WTC11 (cell line): ENCODE data around the gene CASP8.

Source experiments
- ATF3 ChIP-seq: sonication (generic); formaldehyde crosslinking; conservative IDR thresholded peaks from 2 replicates; pipeline ENCODE4 v1.8.1; 2022; ENCODE audit warnings: mild to moderate bottlenecking, missing genetic modification reagents
- ZNF317 ChIP-seq: sonication (generic); formaldehyde crosslinking; IDR thresholded peaks from 2 replicates; pipeline ENCODE4 v1.8.1; 2023; ENCODE audit warnings: low read depth, mild to moderate bottlenecking, moderate library complexity, missing genetic modification reagents, borderline replicate concordance
- ZNF512 ChIP-seq: sonication (generic); formaldehyde crosslinking; IDR thresholded peaks from 2 replicates; pipeline ENCODE4 v1.8.1; 2022; ENCODE audit warnings: missing genetic modification reagents, borderline replicate concordance

- TF ChIP-seq ZNF512 (CRISPR knock-in tag): no peak
- TF ChIP-seq ZNF317 (CRISPR knock-in tag): no peak
- TF ChIP-seq ATF3 (CRISPR knock-in tag): no peak
These were observed 15.7 kb downstream of the CASP8 start for GRCh38 chr2:201275990-201276389.
